Caco-2 (cell line): ENCODE measurements around the gene DNAJC1. TPM values are rescaled to one million over a fixed set of nuclear protein-coding genes. Genes with fewer than 3 reads are reported as not detected.

Experiments
- BruUV-seq: library from RNA; stranded (reverse); fragments of 400-500 nt; replicated peaks from 2 replicates; lab custom pipeline; 2021; lab: Mats Ljungman, UMichigan
- CTCF ChIA-PET: fragments of 300-600 bp; sonication (Branson Sonifier 250); formaldehyde crosslinking; loops from one replicate; lab custom pipeline; 2022; ENCODE audit warnings: antibody characterized with exemption; lab: Charles Lee
- POLR2A ChIA-PET: fragments of 300-600 bp; sonication (Branson Sonifier 250); formaldehyde crosslinking; loops from one replicate; lab custom pipeline; 2022; ENCODE audit warnings: antibody characterized with exemption; lab: Charles Lee
- DNase-seq, 2 experiments: peaks; one replicate each; pipeline versions ENCODE4 v3.0.0 to v3.0.0-alpha.2; 2020 to 2022
- H3K27me3 ChIP-seq: replicated peaks from 2 replicates; pipeline ENCODE4 v1.6.0; 2011; ENCODE audit warnings: low read length; ENCODE audit not compliant: control insufficient read depth, insufficient read depth
- H3K36me3 ChIP-seq: 2 replicates; pipeline ENCODE4 v1.5.1; 2011; ENCODE audit warnings: low read length; ENCODE audit not compliant: control insufficient read depth, insufficient read depth
- H3K4me1 ChIP-seq: fragments of 250-450 bp; sonication (Bioruptor Pico); 2 replicates; pipeline ENCODE4 v1.5.1; 2020; ENCODE audit warnings: mild to moderate bottlenecking
- H3K4me3 ChIP-seq: 2 replicates; pipeline ENCODE4 v1.5.1; 2011; ENCODE audit warnings: low read depth, mild to moderate bottlenecking, control low read depth, low read length
- H3K9me3 ChIP-seq: fragments of 250-450 bp; sonication (Bioruptor Pico); 2 replicates; pipeline ENCODE4 v1.5.1; 2020; ENCODE audit warnings: mild to moderate bottlenecking, moderate library complexity
- H3K27ac Mint-ChIP-seq: one replicate; pipeline ENCODE4 v1.8.0; 2022; ENCODE audit warnings: mixed read lengths; ENCODE audit not compliant: unreplicated experiment
- H3K27me3 Mint-ChIP-seq: one replicate; pipeline ENCODE4 v1.8.0; 2022; ENCODE audit warnings: mixed read lengths; ENCODE audit not compliant: insufficient read depth, unreplicated experiment
- H3K36me3 Mint-ChIP-seq: one replicate; pipeline ENCODE4 v1.8.0; 2022; ENCODE audit warnings: mild to moderate bottlenecking, mixed read lengths; ENCODE audit not compliant: insufficient read depth, unreplicated experiment
- H3K4me1 Mint-ChIP-seq: one replicate; pipeline ENCODE4 v1.8.0; 2022; ENCODE audit warnings: low read depth, mixed read lengths; ENCODE audit not compliant: unreplicated experiment
- H3K4me3 Mint-ChIP-seq: one replicate; pipeline ENCODE4 v1.8.0; 2022; ENCODE audit warnings: mild to moderate bottlenecking, moderate library complexity, mixed read lengths; ENCODE audit not compliant: unreplicated experiment
- H3K9me3 Mint-ChIP-seq: one replicate; pipeline ENCODE4 v1.8.0; 2022; ENCODE audit warnings: mixed read lengths; ENCODE audit not compliant: unreplicated experiment
- CTCF ChIP-seq, 2 experiments: fragments of 200-600 bp in 1 of 2; IDR thresholded peaks; 1 replicate in 1 of 2; 2 replicates in 1 of 2; pipeline versions ENCODE4 v1.5.1 to v1.8.0; 2011 to 2022; ENCODE audit warnings: antibody characterized with exemption in 1 of 2, control low read depth in 1 of 2, inconsistent platforms in 1 of 2, low read depth in 1 of 2, low read length in 1 of 2, mild to moderate bottlenecking in 1 of 2, moderate library complexity in 1 of 2; ENCODE audit not compliant: insufficient read depth in 1 of 2, severe bottlenecking in 1 of 2, unreplicated experiment in 1 of 2
- intact Hi-C: fragments of 100-400 bp; cut with micrococcal nuclease; formaldehyde crosslinking; loops from one replicate; pipeline ENCODE4 v1.10.0; 2022; ENCODE audit not compliant: unreplicated experiment
- total RNA-seq: library from RNA; stranded (reverse); gene quantifications from 2 replicates; pipeline ENCODE4 v1.2.3, GENCODE V29; 2022

Gene DNAJC1
- total RNA-seq, 1 experiment from 2014 or later, result 50.7 TPM

- H3K4me3 Mint-ChIP-seq, result no peak overlapping the region
- H3K4me1 Mint-ChIP-seq, result peaks cover 2% of the 10 kb centered on the region
- H3K27me3 ChIP-seq, result no peaks in the 10 kb centered on the region
- H3K9me3 Mint-ChIP-seq, result peaks cover 65% of the 10 kb centered on the region
- H3K4me1 ChIP-seq, result no peaks in the 10 kb centered on the region; the same call in 1 of the 2 replicates
- no peak for TF ChIP-seq CTCF (IDR thresholded peaks at IDR 0.05; ENCODE audit: insufficient read depth in 1 of 2, low read depth in 1 of 2, low read length in 1 of 2, severe bottlenecking in 1 of 2, unreplicated experiment in 1 of 2)
- ChIA-PET CTCF (no interaction called here), POLR2A (no interaction called here)
- intact Hi-C loops, result no loop called here
- H3K27ac Mint-ChIP-seq, result no peak overlapping the region
- H3K36me3 Mint-ChIP-seq, result peaks cover 18% of the 10 kb centered on the region
- DNase-seq, result no peak
- peaks cover 34% of the 10 kb centered on the region for H3K9me3 ChIP-seq
- no peak overlapping the region for H3K4me3 ChIP-seq
- H3K27me3 Mint-ChIP-seq, result no peaks in the 10 kb centered on the region
- H3K36me3 ChIP-seq, result no peaks in the 10 kb centered on the region
- BruUV-seq, result no TSS peak
Measured at GRCh38 chr10:21827308-21827707, 176.2 kb downstream of the DNAJC1 start.

GRCh38 chr10:21826725-21827124 is 176.8 kb downstream of the DNAJC1 start:
- H3K9me3 ChIP-seq, result peaks cover 34% of the 10 kb centered on the region
- TF ChIP-seq CTCF (IDR thresholded peaks at IDR 0.05; ENCODE audit: insufficient read depth in 1 of 2, low read depth in 1 of 2, low read length in 1 of 2, severe bottlenecking in 1 of 2, unreplicated experiment in 1 of 2), result no peak
- ChIA-PET CTCF (no interaction called here), POLR2A (no interaction called here)
- Mint-ChIP-seq H3K36me3 (peaks cover 18% of the 10 kb centered on the region), H3K9me3 (peaks cover 59% of the 10 kb centered on the region), H3K4me1 (no peaks in the 10 kb centered on the region), H3K4me3 (no peak overlapping the region), H3K27ac (no peak overlapping the region), H3K27me3 (no peaks in the 10 kb centered on the region)
- no peaks in the 10 kb centered on the region for H3K4me1 ChIP-seq
- no peak overlapping the region for H3K4me3 ChIP-seq
- H3K36me3 ChIP-seq, result no peaks in the 10 kb centered on the region
- intact Hi-C loops, result no loop called here
- DNase-seq, result no peak
- BruUV-seq, result no TSS peak
- H3K27me3 ChIP-seq, result no peaks in the 10 kb centered on the region

- CTCF ChIA-PET, result no interaction called here
Measured at GRCh38 chr10:21825345-21825744, 178.2 kb downstream of the DNAJC1 start.

More at GRCh38 chr10:21825345-21825744, 178.2 kb downstream of the DNAJC1 start:
- Histone ChIP-seq H3K4me3 (no peak overlapping the region), H3K27me3 (no peaks in the 10 kb centered on the region), H3K36me3 (no peaks in the 10 kb centered on the region), H3K9me3 (peaks cover 26% of the 10 kb centered on the region), H3K4me1 (peaks cover 6% of the 10 kb centered on the region; the same call in 1 of the 2 replicates)
- no peak for DNase-seq
- intact Hi-C loops, result no loop called here
- Mint-ChIP-seq H3K27me3 (no peaks in the 10 kb centered on the region), H3K36me3 (peaks cover 12% of the 10 kb centered on the region), H3K9me3 (peaks cover 51% of the 10 kb centered on the region), H3K27ac (no peak overlapping the region), H3K4me3 (no peak overlapping the region), H3K4me1 (no peaks in the 10 kb centered on the region)
- BruUV-seq, result no TSS peak
- no peak for TF ChIP-seq CTCF (IDR thresholded peaks at IDR 0.05; ENCODE audit: insufficient read depth in 1 of 2, low read depth in 1 of 2, low read length in 1 of 2, severe bottlenecking in 1 of 2, unreplicated experiment in 1 of 2)
- POLR2A ChIA-PET, result no interaction called here
